ENCODE data around the gene VTA1. TPM values are rescaled to one million over a fixed set of nuclear protein-coding genes. Genes with fewer than 3 reads are reported as not detected.
"Not testable (repeated sequence)": the region's sequence is repeated elsewhere in the genome, so short reads cannot be mapped to it uniquely, and the experiment has no call there.

The VTA1 gene
- total RNA-seq, 1 experiment from 2014 or later, result 119 TPM

- DNase-seq (ENCODE audit: low read depth in 1 of 2, low spot score in 2 of 2), result no peak
- Histone ChIP-seq H3K27ac (no peak overlapping the region), H3K36me3 (peaks cover 4% of the 10 kb centered on the region; the same call in 1 of the 2 replicates), H3K4me1 (replicated peaks) (no peaks in the 10 kb centered on the region; the same call in 1 of the 2 replicates), H3K4me3 (no peak overlapping the region), H3K9me3 (replicated peaks) (no peaks in the 10 kb centered on the region), H3K27me3 (replicated peaks) (no peaks in the 10 kb centered on the region)
These were observed 7.3 kb downstream of the VTA1 start for GRCh38 chr6:142154336-142154735.

- Histone ChIP-seq H3K36me3 (peaks cover 4% of the 10 kb centered on the region; the same call in 1 of the 2 replicates), H3K4me3 (no peak overlapping the region), H3K4me1 (replicated peaks) (no peaks in the 10 kb centered on the region; the same call in 1 of the 2 replicates), H3K9me3 (replicated peaks) (no peaks in the 10 kb centered on the region), H3K27me3 (replicated peaks) (no peaks in the 10 kb centered on the region), H3K27ac (no peak overlapping the region)
- no peak for DNase-seq (ENCODE audit: low read depth in 1 of 2, low spot score in 2 of 2)
These were observed 8.0 kb downstream of the VTA1 start for GRCh38 chr6:142155091-142155490.

GRCh38 chr6:142155895-142156757, 9.1 kb downstream of the VTA1 start:
- Histone ChIP-seq H3K9me3 (replicated peaks) (no peaks in the 10 kb centered on the region), H3K27ac (no peak overlapping the region; the same call in 1 of the 2 replicates), H3K4me3 (no peak overlapping the region), H3K36me3 (no peaks in the 10 kb centered on the region), H3K4me1 (replicated peaks) (no peaks in the 10 kb centered on the region; the same call in 1 of the 2 replicates), H3K27me3 (replicated peaks) (no peaks in the 10 kb centered on the region)
- DNase-seq (ENCODE audit: low read depth in 1 of 2, low spot score in 2 of 2), result peak in 1 of 2 experiments; percentile 19

- H3K36me3 ChIP-seq; H3K9me3 ChIP-seq (replicated peaks); H3K27ac ChIP-seq; DNase-seq (ENCODE audit: low read depth in 1 of 2, low spot score in 2 of 2); H3K27me3 ChIP-seq (replicated peaks); H3K4me3 ChIP-seq; H3K4me1 ChIP-seq (replicated peaks): not testable (repeated sequence)
These were observed 9.7 kb downstream of the VTA1 start for GRCh38 chr6:142156758-142157068.

- Histone ChIP-seq H3K4me3 (no peak overlapping the region), H3K27me3 (replicated peaks) (no peaks in the 10 kb centered on the region), H3K4me1 (replicated peaks) (no peaks in the 10 kb centered on the region), H3K9me3 (replicated peaks) (no peaks in the 10 kb centered on the region), H3K27ac (no peak overlapping the region), H3K36me3 (peaks cover 11% of the 10 kb centered on the region)
- DNase-seq (ENCODE audit: low read depth in 1 of 2, low spot score in 2 of 2), result no peak
These were observed 15.7 kb downstream of the VTA1 start for GRCh38 chr6:142162780-142163179.

- no peak for DNase-seq (ENCODE audit: low read depth in 1 of 2, low spot score in 2 of 2)
- H3K4me3 ChIP-seq, result no peak overlapping the region
These were observed 18.2 kb downstream of the VTA1 start for GRCh38 chr6:142165227-142165626.

GRCh38 chr6:142167071-142167470, 20.0 kb downstream of the VTA1 start:
- no peaks in the 10 kb centered on the region for H3K27me3 ChIP-seq (replicated peaks)
- no peak overlapping the region for H3K4me3 ChIP-seq
- no peaks in the 10 kb centered on the region for H3K4me1 ChIP-seq (replicated peaks)
- H3K9me3 ChIP-seq (replicated peaks), result no peaks in the 10 kb centered on the region
- peaks cover 31% of the 10 kb centered on the region for H3K36me3 ChIP-seq
- no peak overlapping the region for H3K27ac ChIP-seq
- no peak for DNase-seq (ENCODE audit: low read depth in 1 of 2, low spot score in 2 of 2)

More at GRCh38 chr6:142165227-142165626, 18.2 kb downstream of the VTA1 start:
- H3K9me3 ChIP-seq (replicated peaks), result no peaks in the 10 kb centered on the region
- no peaks in the 10 kb centered on the region for H3K27me3 ChIP-seq (replicated peaks)
- no peaks in the 10 kb centered on the region for H3K4me1 ChIP-seq (replicated peaks)
- H3K27ac ChIP-seq, result no peak overlapping the region
- H3K36me3 ChIP-seq, result peaks cover 16% of the 10 kb centered on the region

GRCh38 chr6:142167486-142167885, 20.4 kb downstream of the VTA1 start:
- Histone ChIP-seq H3K27me3 (replicated peaks) (no peaks in the 10 kb centered on the region), H3K36me3 (peaks cover 34% of the 10 kb centered on the region), H3K4me1 (replicated peaks) (no peaks in the 10 kb centered on the region), H3K9me3 (replicated peaks) (no peaks in the 10 kb centered on the region), H3K4me3 (no peak overlapping the region), H3K27ac (no peak overlapping the region)
- DNase-seq (ENCODE audit: low read depth in 1 of 2, low spot score in 2 of 2), result peak in 1 of 2 experiments; percentile 1

GRCh38 chr6:142171351-142171750, 24.3 kb downstream of the VTA1 start:
- H3K27me3 ChIP-seq (replicated peaks), result no peaks in the 10 kb centered on the region
- no peak overlapping the region for H3K27ac ChIP-seq
- no peak overlapping the region for H3K4me3 ChIP-seq
- no peaks in the 10 kb centered on the region for H3K9me3 ChIP-seq (replicated peaks)
- no peak for DNase-seq (ENCODE audit: low read depth in 1 of 2, low spot score in 2 of 2)
- H3K36me3 ChIP-seq, result peaks cover 51% of the 10 kb centered on the region
- no peaks in the 10 kb centered on the region for H3K4me1 ChIP-seq (replicated peaks)

GRCh38 chr6:142172758-142173157, 25.7 kb downstream of the VTA1 start:
- Histone ChIP-seq H3K4me3 (no peak overlapping the region), H3K9me3 (replicated peaks) (no peaks in the 10 kb centered on the region), H3K36me3 (peaks cover 52% of the 10 kb centered on the region), H3K27me3 (replicated peaks) (no peaks in the 10 kb centered on the region), H3K4me1 (replicated peaks) (no peaks in the 10 kb centered on the region), H3K27ac (no peak overlapping the region)
- DNase-seq (ENCODE audit: low read depth in 1 of 2, low spot score in 2 of 2), result no peak

GRCh38 chr6:142173980-142174379, 26.9 kb downstream of the VTA1 start:
- Histone ChIP-seq H3K4me1 (replicated peaks) (no peaks in the 10 kb centered on the region), H3K27ac (no peak overlapping the region), H3K36me3 (peaks cover 50% of the 10 kb centered on the region), H3K27me3 (replicated peaks) (no peaks in the 10 kb centered on the region), H3K4me3 (no peak overlapping the region), H3K9me3 (replicated peaks) (no peaks in the 10 kb centered on the region)
- no peak for DNase-seq (ENCODE audit: low read depth in 1 of 2, low spot score in 2 of 2)

GRCh38 chr6:142174703-142175102, 27.6 kb downstream of the VTA1 start:
- no peak for DNase-seq (ENCODE audit: low read depth in 1 of 2, low spot score in 2 of 2)
- H3K36me3 ChIP-seq, result peaks cover 50% of the 10 kb centered on the region
- H3K4me3 ChIP-seq, result no peak overlapping the region
- no peaks in the 10 kb centered on the region for H3K27me3 ChIP-seq (replicated peaks)
- H3K4me1 ChIP-seq (replicated peaks), result no peaks in the 10 kb centered on the region
- H3K27ac ChIP-seq, result no peak overlapping the region
- H3K9me3 ChIP-seq (replicated peaks), result no peaks in the 10 kb centered on the region; the same call in 1 of the 2 replicates

- no peaks in the 10 kb centered on the region for H3K4me1 ChIP-seq (replicated peaks)
- no peak overlapping the region for H3K27ac ChIP-seq
- H3K36me3 ChIP-seq, result peaks cover 45% of the 10 kb centered on the region
- H3K9me3 ChIP-seq (replicated peaks), result no peaks in the 10 kb centered on the region; the same call in 1 of the 2 replicates
- no peak for DNase-seq (ENCODE audit: low read depth in 1 of 2, low spot score in 2 of 2)
- no peak overlapping the region for H3K4me3 ChIP-seq
- H3K27me3 ChIP-seq (replicated peaks), result no peaks in the 10 kb centered on the region
These were observed 31.1 kb downstream of the VTA1 start for GRCh38 chr6:142178129-142178528.

GRCh38 chr6:142182004-142182403, 34.9 kb downstream of the VTA1 start:
- no peaks in the 10 kb centered on the region for H3K4me1 ChIP-seq (replicated peaks)
- H3K9me3 ChIP-seq (replicated peaks), result no peaks in the 10 kb centered on the region; the same call in 1 of the 2 replicates
- no peak overlapping the region for H3K27ac ChIP-seq
- no peak overlapping the region for H3K4me3 ChIP-seq
- H3K27me3 ChIP-seq (replicated peaks), result no peaks in the 10 kb centered on the region
- DNase-seq (ENCODE audit: low read depth in 1 of 2, low spot score in 2 of 2), result no peak
- H3K36me3 ChIP-seq, result peaks cover 26% of the 10 kb centered on the region

Measured in SJSA1 (cell line).